Neural cell (in vitro differentiated cells): ENCODE data around the gene PEMT. TPM values are rescaled to one million over a fixed set of nuclear protein-coding genes. Genes with fewer than 3 reads are reported as not detected.

ENCODE experiments used
- H2AFZ ChIP-seq: fragments of 200-600, 300-800 bp; sonication (generic), shearing (Covaris generic); 2 replicates; pipeline ENCODE4 v1.6.0; 2014; ENCODE audit warnings: low read depth, mild to moderate bottlenecking, antibody characterized with exemption, low read length, moderate library complexity
- H3F3A ChIP-seq: fragments of 200-600 bp; shearing (Covaris generic); 2 replicates; pipeline ENCODE4 v1.6.1; 2016; ENCODE audit warnings: mild to moderate bottlenecking, moderate library complexity, mixed read lengths, antibody characterized with exemption, low read length; ENCODE audit not compliant: insufficient read depth, poor library complexity, severe bottlenecking
- H3K27ac ChIP-seq: fragments of 200-600, 300-800 bp; sonication (generic), shearing (Covaris generic); 2 replicates; pipeline ENCODE4 v1.5.1; 2014; ENCODE audit warnings: mild to moderate bottlenecking, low read length, moderate library complexity
- H3K27me3 ChIP-seq: fragments of 300-800, 200-600 bp; sonication (generic), shearing (Covaris generic); 2 replicates; pipeline ENCODE4 v1.6.0; 2014; ENCODE audit warnings: mild to moderate bottlenecking, low read depth, low read length, moderate library complexity; ENCODE audit not compliant: insufficient read depth
- H3K36me3 ChIP-seq: fragments of 300-800, 200-600 bp; sonication (generic), shearing (Covaris generic); 2 replicates; pipeline ENCODE4 v1.5.1; 2014; ENCODE audit warnings: mild to moderate bottlenecking, antibody characterized with exemption, low read length, moderate library complexity; ENCODE audit not compliant: insufficient read depth
- H3K4me2 ChIP-seq: fragments of 300-800, 200-600 bp; sonication (generic), shearing (Covaris generic); 2 replicates; pipeline ENCODE4 v1.6.0; 2014; ENCODE audit warnings: mild to moderate bottlenecking, low read length
- H3K4me3 ChIP-seq: fragments of 300-800, 200-600 bp; sonication (generic), shearing (Covaris generic); 2 replicates; pipeline ENCODE4 v1.5.1; 2014; ENCODE audit warnings: mild to moderate bottlenecking, low read length, moderate library complexity
- H3K79me2 ChIP-seq: fragments of 200-600 bp; shearing (Covaris generic); replicated peaks from 2 replicates; pipeline ENCODE4 v1.6.0; 2014; ENCODE audit warnings: mild to moderate bottlenecking, low read length, moderate library complexity; ENCODE audit not compliant: insufficient read depth
- H3K9ac ChIP-seq: fragments of 300-800, 200-600 bp; sonication (generic), shearing (Covaris generic); 2 replicates; pipeline ENCODE4 v1.6.1; 2016; ENCODE audit warnings: mild to moderate bottlenecking, low read length, mixed read lengths
- H3K9me2 ChIP-seq: fragments of 200-600 bp; shearing (Covaris generic); 2 replicates; pipeline ENCODE4 v1.6.1; 2016; ENCODE audit warnings: mild to moderate bottlenecking, low read length, mixed read lengths; ENCODE audit not compliant: insufficient read depth
- H3K9me3 ChIP-seq: fragments of 200-600, 300-800 bp; sonication (generic), shearing (Covaris generic); 2 replicates; pipeline ENCODE4 v1.6.1; 2016; ENCODE audit warnings: mild to moderate bottlenecking, mixed run types, low read length, moderate library complexity, mixed read lengths
- H4K20me1 ChIP-seq: fragments of 200-600 bp; shearing (Covaris generic); 2 replicates; pipeline ENCODE4 v1.6.1; 2016; ENCODE audit warnings: mild to moderate bottlenecking, mixed run types; ENCODE audit not compliant: insufficient read depth
- CTCF ChIP-seq: fragments of 450-650 bp; IDR thresholded peaks from 2 replicates; pipeline ENCODE4 v1.5.1; 2014; ENCODE audit warnings: antibody characterized with exemption, mild to moderate bottlenecking, moderate library complexity; ENCODE audit not compliant: poor library complexity, severe bottlenecking
- EP300 ChIP-seq: fragments of 450-650 bp; conservative IDR thresholded peaks from 2 replicates; pipeline ENCODE4 v1.6.1; 2014; ENCODE audit warnings: antibody characterized with exemption, mild to moderate bottlenecking, moderate library complexity; ENCODE audit not compliant: poor library complexity, severe bottlenecking
- EZH2 ChIP-seq: fragments of 200-600, 300-800 bp; shearing (Covaris generic), sonication (generic); IDR thresholded peaks from 2 replicates; pipeline ENCODE4 v1.6.1; 2014; ENCODE audit warnings: antibody characterized with exemption, low read length, borderline replicate concordance, mild to moderate bottlenecking; ENCODE audit not compliant: insufficient read depth, poor library complexity, severe bottlenecking
- MXI1 ChIP-seq: fragments of 450-650 bp; conservative IDR thresholded peaks from 2 replicates; pipeline ENCODE4 v1.6.1; 2014; ENCODE audit warnings: antibody characterized with exemption, mild to moderate bottlenecking; ENCODE audit not compliant: poor library complexity, severe bottlenecking
- POLR2AphosphoS5 ChIP-seq: IDR thresholded peaks from 2 replicates; pipeline ENCODE4 v1.6.1; 2012
- RAD21 ChIP-seq: fragments of 450-650 bp; conservative IDR thresholded peaks from 2 replicates; pipeline ENCODE4 v1.6.1; 2014; ENCODE audit warnings: antibody characterized with exemption, mild to moderate bottlenecking, moderate library complexity
- SMC3 ChIP-seq: fragments of 450-650 bp; conservative IDR thresholded peaks from 2 replicates; pipeline ENCODE4 v1.6.1; 2014; ENCODE audit warnings: antibody characterized with exemption, mild to moderate bottlenecking, moderate library complexity; ENCODE audit not compliant: poor library complexity
- TAF1 ChIP-seq: IDR thresholded peaks from 2 replicates; pipeline ENCODE4 v1.6.1; 2012; ENCODE audit warnings: low read depth
- polyA plus RNA-seq: library from polyadenylated mRNA; depleted of rRNA; stranded (reverse); fragments of >200 nt; gene quantifications from 2 replicates; pipeline ENCODE4 v1.2.3, GENCODE V29; 2014
- TF ChIP-seq, protein P1 (sequence below): IDR thresholded peaks from 2 replicates; pipeline ENCODE4 v1.6.1; 2012; ENCODE audit warnings: borderline replicate concordance

The PEMT gene
- polyA plus RNA-seq, 1 donor from 2014 or later = 71.7 TPM

- Histone ChIP-seq H3K36me3 (no peaks in the 10 kb centered on the region), H3K9ac (no peak overlapping the region)
These were observed 17.6 kb downstream of the PEMT start for GRCh38 chr17:17573912-17574311.

DNA sequence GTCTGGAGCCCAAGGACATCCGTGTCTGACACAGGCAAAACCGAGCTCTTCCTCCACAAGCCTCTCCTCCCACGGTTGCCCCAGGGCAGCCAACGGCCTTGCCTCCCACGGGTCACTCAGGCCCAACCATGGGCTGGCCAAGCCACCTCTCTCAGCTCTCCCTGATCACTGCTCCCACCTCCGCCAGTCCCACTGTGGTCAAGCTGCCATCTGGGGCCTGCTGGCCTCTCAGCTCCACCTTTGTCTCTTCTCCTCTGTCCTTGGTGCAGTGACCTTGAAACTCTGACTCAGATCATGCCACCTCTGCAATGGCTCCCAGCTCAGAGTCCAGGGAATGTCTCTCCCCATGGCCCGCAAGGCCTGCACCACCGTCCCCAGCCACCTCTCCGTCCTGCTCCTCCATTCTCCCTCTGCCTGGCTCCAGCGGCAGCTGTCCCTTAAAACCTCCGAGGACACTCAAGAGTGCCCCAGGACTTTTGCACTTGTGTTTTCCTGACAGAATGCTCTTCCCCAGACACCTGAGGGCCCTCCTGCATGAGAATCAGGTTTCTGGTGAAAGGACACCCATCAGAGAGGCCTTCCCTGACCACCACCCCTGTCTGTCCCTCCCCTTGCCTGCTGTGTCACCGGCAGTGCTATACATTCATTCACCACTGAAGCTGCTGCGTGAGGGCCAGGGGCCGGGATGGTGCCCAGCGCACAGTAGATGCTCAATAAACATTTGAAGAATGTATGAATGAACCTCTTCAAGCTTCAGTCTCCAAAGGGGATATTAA lies 19.3 kb downstream of the PEMT start:
- TF ChIP-seq, protein P1, sequence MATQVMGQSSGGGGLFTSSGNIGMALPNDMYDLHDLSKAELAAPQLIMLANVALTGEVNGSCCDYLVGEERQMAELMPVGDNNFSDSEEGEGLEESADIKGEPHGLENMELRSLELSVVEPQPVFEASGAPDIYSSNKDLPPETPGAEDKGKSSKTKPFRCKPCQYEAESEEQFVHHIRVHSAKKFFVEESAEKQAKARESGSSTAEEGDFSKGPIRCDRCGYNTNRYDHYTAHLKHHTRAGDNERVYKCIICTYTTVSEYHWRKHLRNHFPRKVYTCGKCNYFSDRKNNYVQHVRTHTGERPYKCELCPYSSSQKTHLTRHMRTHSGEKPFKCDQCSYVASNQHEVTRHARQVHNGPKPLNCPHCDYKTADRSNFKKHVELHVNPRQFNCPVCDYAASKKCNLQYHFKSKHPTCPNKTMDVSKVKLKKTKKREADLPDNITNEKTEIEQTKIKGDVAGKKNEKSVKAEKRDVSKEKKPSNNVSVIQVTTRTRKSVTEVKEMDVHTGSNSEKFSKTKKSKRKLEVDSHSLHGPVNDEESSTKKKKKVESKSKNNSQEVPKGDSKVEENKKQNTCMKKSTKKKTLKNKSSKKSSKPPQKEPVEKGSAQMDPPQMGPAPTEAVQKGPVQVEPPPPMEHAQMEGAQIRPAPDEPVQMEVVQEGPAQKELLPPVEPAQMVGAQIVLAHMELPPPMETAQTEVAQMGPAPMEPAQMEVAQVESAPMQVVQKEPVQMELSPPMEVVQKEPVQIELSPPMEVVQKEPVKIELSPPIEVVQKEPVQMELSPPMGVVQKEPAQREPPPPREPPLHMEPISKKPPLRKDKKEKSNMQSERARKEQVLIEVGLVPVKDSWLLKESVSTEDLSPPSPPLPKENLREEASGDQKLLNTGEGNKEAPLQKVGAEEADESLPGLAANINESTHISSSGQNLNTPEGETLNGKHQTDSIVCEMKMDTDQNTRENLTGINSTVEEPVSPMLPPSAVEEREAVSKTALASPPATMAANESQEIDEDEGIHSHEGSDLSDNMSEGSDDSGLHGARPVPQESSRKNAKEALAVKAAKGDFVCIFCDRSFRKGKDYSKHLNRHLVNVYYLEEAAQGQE = no peak
- TF ChIP-seq MXI1 (no peak), TAF1 (no peak), EP300 (no peak), POLR2AphosphoS5 (no peak), RAD21 (no peak), EZH2 (no peak), SMC3 (no peak)
- no peaks in the 10 kb centered on the region for H4K20me1 ChIP-seq
- no peak overlapping the region for H3K9ac ChIP-seq
- H3K27ac ChIP-seq = no peak overlapping the region
- no peak overlapping the region for H3K4me2 ChIP-seq
- no peak overlapping the region for H3K4me3 ChIP-seq
- H3K9me3 ChIP-seq = no peaks in the 10 kb centered on the region
- H3K9me2 ChIP-seq = no peaks in the 10 kb centered on the region
- H3F3A ChIP-seq = no peaks in the 10 kb centered on the region
- no peaks in the 10 kb centered on the region for H3K27me3 ChIP-seq
- no peaks in the 10 kb centered on the region for H3K79me2 ChIP-seq
- H3K36me3 ChIP-seq = no peaks in the 10 kb centered on the region
- no peak overlapping the region for H2AFZ ChIP-seq

More at GRCh38 chr17:17573912-17574311, 17.6 kb downstream of the PEMT start:
- no peaks in the 10 kb centered on the region for H3K9me3 ChIP-seq
- no peak overlapping the region for H3K4me2 ChIP-seq
- H2AFZ ChIP-seq = no peak overlapping the region
- H3K9me2 ChIP-seq = no peaks in the 10 kb centered on the region
- H3K79me2 ChIP-seq = no peaks in the 10 kb centered on the region
- H3F3A ChIP-seq = no peaks in the 10 kb centered on the region
- H3K4me3 ChIP-seq = no peak overlapping the region
- TF ChIP-seq POLR2AphosphoS5 (no peak), SMC3 (no peak), MXI1 (no peak), TAF1 (no peak), EZH2 (no peak), RAD21 (no peak), EP300 (no peak), CTCF (no peak)
- TF ChIP-seq, protein P1 = no peak
- H3K27me3 ChIP-seq = no peaks in the 10 kb centered on the region
- no peaks in the 10 kb centered on the region for H4K20me1 ChIP-seq
- no peak overlapping the region for H3K27ac ChIP-seq
